ENCODE data around the gene BHLHA15.

Gene BHLHA15

GRCh38 chr7:98223351-98223897 lies 12.2 kb downstream of the BHLHA15 start:
- no peak for DNase-seq (ENCODE audit: extremely low spot score)
- ChIA-PET CTCF (no interaction called here), POLR2A (no interaction called here)
- no peak for TF ChIP-seq ARNT (IDR thresholded peaks at IDR 0.05)
- no peak for TF ChIP-seq ZNF384 (IDR thresholded peaks at IDR 0.05)
- TF ChIP-seq FOXK2 (IDR thresholded peaks at IDR 0.05), result no peak
- TF ChIP-seq TARDBP (IDR thresholded peaks at IDR 0.05), result no peak
- no peak for TF ChIP-seq L3MBTL2 (conservative IDR thresholded peaks at IDR 0.05)
- TF ChIP-seq PKNOX1 (IDR thresholded peaks at IDR 0.05), result no peak
- TF ChIP-seq SUZ12 (IDR thresholded peaks at IDR 0.05), result no peak
- TF ChIP-seq FOXA1 (IDR thresholded peaks at IDR 0.05), result no peak
- no peak for TF ChIP-seq ELF4 (IDR thresholded peaks at IDR 0.05)
- no peak for TF ChIP-seq SP1 (IDR thresholded peaks at IDR 0.05)

- TF ChIP-seq FOXK2 (IDR thresholded peaks at IDR 0.05) (no peak), ARNT (IDR thresholded peaks at IDR 0.05) (no peak), LEF1 (IDR thresholded peaks at IDR 0.05; ENCODE audit: borderline replicate concordance) (no peak), NFRKB (IDR thresholded peaks at IDR 0.05) (no peak)
- CTCF ChIA-PET, result no interaction called here
These were observed 12.9 kb downstream of the BHLHA15 start for GRCh38 chr7:98223898-98224700.

GRCh38 chr7:98224701-98225181 lies 13.5 kb downstream of the BHLHA15 start:
- POLR2A ChIA-PET, result no interaction called here
- no peak for DNase-seq (ENCODE audit: extremely low spot score)
- CTCF ChIA-PET, result no interaction called here
- TF ChIP-seq L3MBTL2 (conservative IDR thresholded peaks at IDR 0.05) (no peak), ELF4 (IDR thresholded peaks at IDR 0.05) (no peak), FOXA1 (IDR thresholded peaks at IDR 0.05) (no peak), LEF1 (IDR thresholded peaks at IDR 0.05; ENCODE audit: borderline replicate concordance) (no peak)

More at GRCh38 chr7:98223898-98224700, 12.9 kb downstream of the BHLHA15 start:
- POLR2A ChIA-PET, result no interaction called here
- DNase-seq (ENCODE audit: extremely low spot score), result no peak

GRCh38 chr7:98225913-98226614 lies 14.8 kb downstream of the BHLHA15 start:
- TF ChIP-seq FOXK2 (IDR thresholded peaks at IDR 0.05) (no peak), TARDBP (IDR thresholded peaks at IDR 0.05) (no peak), CTBP1 (IDR thresholded peaks at IDR 0.05; ENCODE audit: borderline replicate concordance) (no peak), L3MBTL2 (conservative IDR thresholded peaks at IDR 0.05) (no peak), ELF4 (IDR thresholded peaks at IDR 0.05) (no peak), BHLHE40 (IDR thresholded peaks at IDR 0.05; ENCODE audit: borderline replicate concordance) (no peak), ARNT (IDR thresholded peaks at IDR 0.05) (no peak), FOXA1 (IDR thresholded peaks at IDR 0.05) (no peak), PKNOX1 (IDR thresholded peaks at IDR 0.05) (no peak), FOXM1 (IDR thresholded peaks at IDR 0.05; ENCODE audit: borderline replicate concordance) (no peak), HDGF (IDR thresholded peaks at IDR 0.05; ENCODE audit: borderline replicate concordance) (no peak), NFRKB (IDR thresholded peaks at IDR 0.05) (no peak), LEF1 (IDR thresholded peaks at IDR 0.05; ENCODE audit: borderline replicate concordance) (no peak), ZNF384 (IDR thresholded peaks at IDR 0.05) (no peak), SUZ12 (IDR thresholded peaks at IDR 0.05) (no peak), SP1 (IDR thresholded peaks at IDR 0.05) (no peak)
- DNase-seq (ENCODE audit: extremely low spot score), result no peak
- CTCF ChIA-PET, result no interaction called here
- POLR2A ChIA-PET, result no interaction called here

- DNase-seq (ENCODE audit: extremely low spot score), result no peak
- TF ChIP-seq BHLHE40 (IDR thresholded peaks at IDR 0.05; ENCODE audit: borderline replicate concordance), result no peak
- no peak for TF ChIP-seq HDGF (IDR thresholded peaks at IDR 0.05; ENCODE audit: borderline replicate concordance)
- TF ChIP-seq FOXK2 (IDR thresholded peaks at IDR 0.05), result no peak
- no peak for TF ChIP-seq PKNOX1 (IDR thresholded peaks at IDR 0.05)
- TF ChIP-seq SP1 (IDR thresholded peaks at IDR 0.05), result no peak
- CTCF ChIA-PET, result no interaction called here
- POLR2A ChIA-PET, result no interaction called here
These were observed 16.7 kb downstream of the BHLHA15 start for GRCh38 chr7:98227939-98228338.

- no peak for TF ChIP-seq ZNF384 (IDR thresholded peaks at IDR 0.05)
- no peak for TF ChIP-seq ELF4 (IDR thresholded peaks at IDR 0.05)
- no peak for TF ChIP-seq FOXM1 (IDR thresholded peaks at IDR 0.05; ENCODE audit: borderline replicate concordance)
- TF ChIP-seq ARNT (IDR thresholded peaks at IDR 0.05), result no peak
- no peak for TF ChIP-seq NFRKB (IDR thresholded peaks at IDR 0.05)
- no peak for TF ChIP-seq L3MBTL2 (conservative IDR thresholded peaks at IDR 0.05)
- no peak for TF ChIP-seq PKNOX1 (IDR thresholded peaks at IDR 0.05)
- no peak for DNase-seq (ENCODE audit: extremely low spot score)
- ChIA-PET CTCF (no interaction called here), POLR2A (no interaction called here)
These were observed 17.6 kb downstream of the BHLHA15 start for GRCh38 chr7:98228801-98229200.
